NOMO-1 (cell line): Measurements from ENCODE around the gene PRRT4.
A peak's percentile ranks its signal among the peaks of the same experiment; 100 is the strongest.

ENCODE experiments used
- DNase-seq, 2 experiments: peaks; one replicate each; lab custom pipeline; 2025; ENCODE audit not compliant: unreplicated experiment in 2 of 2; lab: John Stamatoyannopoulos, UW

PRRT4 gene

DNA sequence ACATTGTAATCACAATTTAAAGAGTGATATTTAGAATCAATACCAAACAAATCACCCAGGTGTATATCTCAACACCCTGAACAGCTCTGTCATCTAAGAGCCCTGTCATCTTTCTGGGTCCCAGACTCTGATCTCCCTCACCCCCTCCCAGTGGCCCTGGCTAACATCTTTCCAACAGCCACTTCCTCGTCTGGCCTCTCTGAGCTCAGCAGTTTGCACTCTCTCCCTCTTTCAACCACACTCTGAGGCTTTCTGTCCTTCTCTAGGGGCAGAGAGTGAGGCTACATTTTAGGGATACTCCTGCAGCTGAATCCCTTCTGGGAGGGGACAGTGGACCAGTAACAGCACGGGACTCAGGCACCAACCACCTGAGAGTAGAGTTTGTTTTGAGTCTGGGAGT is 17.1 kb upstream of the PRRT4 start:
- DNase-seq = no peak

DNA sequence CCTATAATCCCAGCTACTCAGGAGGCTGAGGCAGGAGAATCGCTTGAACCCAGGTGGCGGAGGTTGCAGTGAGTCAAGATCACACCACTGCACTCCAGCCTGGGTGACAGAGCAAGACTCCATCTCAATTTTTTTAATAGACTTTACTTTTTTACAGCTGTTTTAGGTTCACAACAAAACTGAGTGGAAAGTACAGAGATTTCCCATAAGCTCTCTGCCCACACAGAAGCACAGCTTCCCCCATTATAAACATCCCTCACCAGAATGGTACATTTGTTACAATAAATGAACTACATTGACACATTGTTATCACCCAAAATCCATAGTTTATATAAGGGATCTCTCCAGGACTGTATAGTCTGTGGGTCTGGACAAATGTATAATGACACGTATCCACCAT is 14.6 kb upstream of the PRRT4 start:
- DNase-seq = no peak

- no peak for DNase-seq
Observed at GRCh38 chr7:128374041-128374440, 12.6 kb upstream of the PRRT4 start.

DNA sequence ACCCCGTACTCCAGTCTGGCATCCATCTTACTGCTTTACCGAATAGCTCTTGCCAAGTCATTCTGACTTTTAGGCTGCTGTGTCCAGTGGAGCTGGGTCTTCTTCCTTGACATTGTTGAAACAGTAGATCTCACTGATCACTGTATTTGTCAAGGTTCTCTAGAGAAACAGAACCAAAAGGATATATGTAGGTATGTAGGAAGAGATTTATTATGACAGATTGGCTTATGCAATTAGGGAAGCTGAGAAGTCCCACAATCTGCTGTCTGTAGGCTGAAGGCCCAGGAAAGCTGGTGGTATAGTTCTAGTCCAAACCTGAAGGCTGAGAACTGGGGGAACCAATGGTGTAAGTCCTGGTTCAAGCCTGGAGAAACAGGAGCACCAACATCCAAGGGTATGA is 12.1 kb upstream of the PRRT4 start:
- DNase-seq = no peak

- DNase-seq = no peak
Observed at GRCh38 chr7:128370491-128370890, 9.0 kb upstream of the PRRT4 start.

DNA sequence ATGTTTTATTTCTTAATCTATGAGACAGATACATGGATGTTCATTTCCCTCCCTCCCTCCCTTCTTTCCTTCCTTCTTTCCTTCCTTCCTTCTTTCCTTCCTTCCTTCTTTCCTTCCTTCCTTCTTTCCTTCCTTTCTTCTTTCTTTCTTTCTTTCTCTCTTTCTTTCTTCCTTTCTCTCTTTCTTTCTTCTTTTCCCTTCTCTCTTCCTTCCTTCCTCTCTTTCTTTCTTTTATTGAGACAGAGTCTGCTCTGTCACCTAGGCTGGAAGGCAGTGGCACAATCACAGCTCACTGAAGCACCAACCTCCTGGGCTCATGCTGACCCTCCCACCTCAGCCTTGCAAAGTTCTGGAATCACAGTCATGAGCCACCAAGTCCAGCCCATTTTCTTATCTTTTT is 5.5 kb upstream of the PRRT4 start:
- DNase-seq = no peak

DNA sequence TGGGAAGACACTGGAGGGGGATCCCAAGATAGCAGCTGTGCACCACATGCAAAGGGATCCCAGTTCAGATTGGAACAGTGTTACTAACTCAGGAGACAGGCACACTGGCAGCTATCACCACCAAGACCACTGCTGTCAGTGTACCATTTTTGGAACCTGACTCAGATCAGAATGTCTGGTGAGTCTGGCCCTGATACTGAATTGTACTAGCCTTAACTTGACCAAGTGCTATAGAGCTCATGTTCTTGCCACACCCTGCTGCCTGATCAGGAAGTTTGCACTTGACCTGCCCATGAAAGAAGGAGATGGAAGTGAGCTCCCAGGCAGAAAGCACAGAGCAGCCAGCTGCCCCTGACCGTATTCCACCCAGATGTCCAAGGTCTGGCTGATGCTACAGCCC is 4.8 kb upstream of the PRRT4 start:
- no peak for DNase-seq

DNA sequence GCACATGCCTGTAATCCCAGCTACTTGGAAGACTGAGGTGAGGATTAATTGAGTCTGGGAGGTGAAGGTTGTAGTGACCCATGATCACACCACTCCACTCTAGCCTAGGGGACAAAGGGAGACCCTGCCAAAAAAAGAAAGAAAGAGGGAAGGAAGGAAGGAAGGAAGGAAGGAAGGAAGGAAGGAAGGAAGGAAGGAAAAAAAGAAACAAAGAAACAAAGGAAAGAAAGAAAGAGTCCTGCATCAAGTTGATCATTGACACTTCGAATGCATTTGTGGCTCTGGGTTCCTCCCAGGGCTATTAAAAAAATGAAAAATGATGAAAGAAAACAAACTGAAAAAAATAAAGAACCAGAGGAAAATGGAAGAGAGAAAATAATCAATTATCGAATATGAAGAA is 3.9 kb upstream of the PRRT4 start:
- no peak for DNase-seq

DNA sequence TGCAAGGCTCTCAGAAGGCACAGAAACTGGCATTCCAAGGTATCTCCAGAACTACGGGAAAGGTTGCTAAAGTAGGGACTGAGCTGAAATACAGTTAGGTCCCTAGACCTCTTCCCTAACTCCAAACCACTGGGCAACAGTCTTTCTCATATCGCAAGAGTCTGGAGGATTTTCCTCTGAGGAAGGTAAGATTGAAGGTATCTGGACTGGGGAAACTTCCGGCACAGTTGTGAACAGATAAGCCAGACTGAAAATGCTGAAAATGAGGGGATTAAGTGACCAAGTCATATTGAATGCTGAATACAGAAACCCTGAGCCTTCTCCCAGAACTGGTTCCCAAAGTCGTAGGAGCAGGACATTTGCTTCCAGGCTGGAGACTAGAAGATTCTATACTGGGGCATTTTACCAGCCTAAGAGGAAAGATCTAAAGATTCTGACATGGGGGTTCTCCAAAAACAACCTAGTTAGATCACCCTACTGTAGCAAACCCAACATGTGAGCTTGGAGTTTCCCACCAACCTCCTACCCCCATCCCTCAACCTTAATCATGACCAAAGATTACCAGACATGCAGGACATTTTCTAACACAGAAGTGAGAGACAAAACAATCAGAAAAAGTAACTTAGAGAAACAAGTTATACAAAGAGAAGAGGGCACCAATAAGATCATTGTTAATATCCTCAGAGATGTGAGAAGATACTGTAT is 2.8 kb upstream of the PRRT4 start:
- DNase-seq = no peak

- DNase-seq = no peak
Observed at GRCh38 chr7:128363261-128363721, 1.8 kb upstream of the PRRT4 start.

DNA sequence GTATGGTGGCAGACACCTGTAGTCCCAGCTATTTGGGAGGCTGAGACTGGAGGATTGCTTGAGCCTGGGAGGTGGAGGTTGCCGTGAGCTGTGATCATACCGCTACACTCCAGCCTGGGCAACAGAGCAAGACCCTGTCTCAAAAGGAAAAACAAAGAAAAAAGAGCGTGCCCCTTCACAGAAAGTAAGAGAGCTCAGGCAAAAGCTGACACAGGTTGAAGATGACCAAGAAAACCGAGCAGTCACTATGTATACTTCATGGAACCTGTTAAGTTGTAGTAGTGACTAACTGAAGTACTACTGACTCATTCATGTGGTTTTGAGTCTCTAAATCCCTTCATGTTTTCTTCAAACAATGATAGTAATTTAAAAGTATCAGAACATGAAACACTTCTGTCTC is 1.2 kb upstream of the PRRT4 start:
- DNase-seq = no peak

- no peak for DNase-seq
Observed at GRCh38 chr7:128360359-128360678, 1.2 kb downstream of the PRRT4 start.

GRCh38 chr7:128359939-128360338 is 1.6 kb downstream of the PRRT4 start:
- DNase-seq = no peak

DNA sequence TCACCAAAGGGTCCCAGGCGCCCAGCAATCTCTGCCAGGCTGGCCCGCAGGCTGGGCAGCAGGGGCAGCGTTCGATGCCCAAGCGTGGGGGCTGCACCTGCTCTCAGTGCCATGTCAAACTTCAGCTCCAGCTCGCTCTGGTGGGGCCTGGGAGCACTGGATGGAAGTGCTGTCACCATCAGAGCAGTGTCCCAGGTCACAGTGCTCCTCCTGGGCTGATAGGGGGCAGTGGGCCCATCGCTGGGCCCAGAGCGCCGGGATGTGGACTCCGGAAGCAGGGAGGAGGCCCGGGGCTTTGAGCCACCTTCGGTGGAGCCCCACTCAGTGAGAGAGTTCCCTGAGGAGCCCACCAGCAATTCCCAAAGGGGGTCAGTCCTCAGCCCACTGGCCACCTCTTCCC is 2.2 kb downstream of the PRRT4 start:
- no peak for DNase-seq

- DNase-seq = peak in 1 of 2 experiments; percentile 33
Observed at GRCh38 chr7:128358233-128358632, 3.3 kb downstream of the PRRT4 start.

GRCh38 chr7:128357217-128357613 is 4.3 kb downstream of the PRRT4 start:
- DNase-seq = no peak

DNA sequence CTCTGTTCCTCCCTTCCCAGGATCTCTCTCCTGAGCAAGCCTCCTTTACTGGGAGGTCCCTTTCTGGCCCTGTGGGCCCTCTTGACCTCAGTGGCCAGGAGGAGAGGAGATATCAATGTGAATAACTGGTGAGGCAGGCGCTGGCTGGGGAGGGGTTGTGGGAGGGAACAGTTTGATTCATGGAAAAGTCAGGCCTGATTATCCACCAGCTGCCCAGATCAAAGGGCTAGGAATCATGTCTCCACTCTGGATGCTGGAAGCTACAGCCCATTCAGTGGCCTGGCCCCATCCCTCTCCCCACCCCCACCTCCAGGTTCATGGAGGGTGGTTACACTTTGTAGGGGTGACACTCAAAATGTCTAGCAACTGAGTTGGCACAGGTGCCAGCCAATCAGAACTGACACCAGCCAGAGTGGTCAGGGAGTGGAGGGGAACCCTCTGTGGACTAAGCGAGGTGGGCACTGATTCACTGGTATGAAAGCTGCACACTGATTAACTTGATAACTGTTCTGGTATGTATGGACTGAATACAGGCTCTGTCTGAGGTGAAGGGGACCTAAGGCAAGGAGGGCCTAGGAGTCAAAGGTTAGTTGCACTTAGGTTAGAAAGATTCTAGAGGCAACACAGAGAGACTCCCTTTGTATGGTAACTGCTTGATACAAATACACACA is 4.8 kb downstream of the PRRT4 start:
- DNase-seq = no peak

GRCh38 chr7:128353610-128354009 is 7.9 kb downstream of the PRRT4 start:
- DNase-seq = no peak

DNA sequence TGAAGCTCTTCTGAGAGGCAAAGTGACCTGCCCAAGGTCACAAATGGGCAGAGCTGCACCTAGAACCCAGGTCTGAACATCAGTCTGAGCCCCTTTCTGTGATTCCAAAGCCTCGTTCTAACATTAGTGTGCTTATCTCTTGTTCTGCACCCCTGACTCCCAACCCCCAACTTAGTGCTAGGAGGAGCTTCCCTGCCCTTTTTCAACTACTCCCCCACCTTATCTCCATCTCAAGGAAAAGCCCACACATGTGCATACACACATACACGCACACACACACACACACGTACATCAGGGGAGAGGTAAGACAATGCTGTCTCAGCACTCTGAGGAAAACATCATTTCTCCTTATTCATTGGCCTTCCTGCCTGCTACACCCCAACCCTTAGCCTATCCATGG is 8.3 kb downstream of the PRRT4 start:
- no peak for DNase-seq

DNA sequence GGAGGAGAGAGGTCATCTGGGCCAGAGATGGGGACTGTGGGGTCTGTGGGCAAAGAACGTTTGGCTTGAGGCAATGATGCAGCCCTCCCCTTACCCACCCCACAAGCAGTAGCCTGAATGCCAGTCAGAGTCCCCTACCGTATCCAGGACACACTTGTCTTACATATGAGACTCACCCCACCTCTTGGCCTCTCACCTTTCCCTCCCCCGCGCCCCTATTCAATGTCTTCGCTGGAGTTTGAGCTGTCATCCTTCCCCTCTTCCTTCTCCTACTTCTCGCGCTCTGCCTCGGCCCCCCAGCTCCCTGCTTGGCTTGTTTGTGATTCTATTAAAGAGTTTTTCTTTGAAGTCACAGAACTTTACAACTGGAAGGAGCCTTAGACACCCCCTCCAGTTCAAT is 8.9 kb downstream of the PRRT4 start:
- DNase-seq = no peak

GRCh38 chr7:128352153-128352537 is 9.3 kb downstream of the PRRT4 start:
- DNase-seq = no peak

- no peak for DNase-seq
Observed at GRCh38 chr7:128351296-128352152, 10.0 kb downstream of the PRRT4 start.
